Measurements from ENCODE around the gene C3orf33. TPM values are rescaled to one million over a fixed set of nuclear protein-coding genes. Genes with fewer than 3 reads are reported as not detected.

The C3orf33 gene
- total and polyA plus RNA-seq, 2 of the 13 experiments (the other 11 are each of a cell fraction or from before 2014, with no cell fraction given), result 9.2 to 12.6 TPM

DNA sequence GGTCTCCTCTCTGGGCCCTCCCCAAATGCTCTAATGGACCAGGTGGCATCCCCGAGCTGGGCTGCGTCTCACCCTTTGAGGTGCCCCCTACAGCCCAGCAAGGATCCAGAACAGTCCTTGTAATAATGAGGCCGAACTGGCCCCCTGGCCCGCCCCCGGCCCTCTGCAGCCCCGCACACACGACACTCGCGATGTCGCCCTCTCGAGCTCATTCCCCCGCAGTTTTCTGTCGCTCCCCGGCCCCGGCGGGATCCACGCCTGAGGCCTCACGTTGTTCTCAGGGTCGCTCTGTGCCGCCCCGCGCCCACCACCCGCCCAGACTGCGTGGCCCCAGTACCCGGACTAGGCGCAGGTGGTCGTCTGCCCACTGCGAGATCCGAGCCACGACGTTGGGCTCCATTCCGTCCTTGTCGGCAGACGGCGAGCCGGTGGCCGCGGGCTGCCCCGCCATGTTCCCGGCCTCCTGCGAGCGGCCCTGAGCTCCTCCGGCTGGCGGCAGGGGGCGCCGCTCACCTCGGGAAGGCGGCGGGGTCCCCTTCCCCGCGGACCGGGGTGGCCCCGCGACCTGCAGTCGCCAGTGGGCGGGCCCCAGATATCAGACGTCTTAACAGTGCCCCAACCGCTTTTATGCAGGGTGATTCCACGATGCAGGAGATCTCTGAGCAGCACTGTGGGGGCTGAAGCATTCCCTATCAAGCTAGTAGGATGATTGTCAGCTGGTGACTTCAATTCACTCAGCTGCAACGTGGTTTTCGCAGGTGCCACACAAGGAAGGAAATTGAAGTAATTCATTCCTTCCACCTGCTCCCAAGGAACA lies at the start of gene C3orf33 (continued):
- TF ChIP-seq ZNF496 (CRISPR knock-in tag; IDR thresholded peaks at IDR 0.05; ENCODE audit: insufficient replicate concordance), result no peak
- no peak for TF ChIP-seq ZNF296 (CRISPR knock-in tag; conservative IDR thresholded peaks at IDR 0.05)
- peak; percentile 51; the same call in 1 of the 2 replicates for TF ChIP-seq RXRB (CRISPR knock-in tag; IDR thresholded peaks at IDR 0.05; ENCODE audit: borderline replicate concordance)
- TF ChIP-seq, protein P1, sequence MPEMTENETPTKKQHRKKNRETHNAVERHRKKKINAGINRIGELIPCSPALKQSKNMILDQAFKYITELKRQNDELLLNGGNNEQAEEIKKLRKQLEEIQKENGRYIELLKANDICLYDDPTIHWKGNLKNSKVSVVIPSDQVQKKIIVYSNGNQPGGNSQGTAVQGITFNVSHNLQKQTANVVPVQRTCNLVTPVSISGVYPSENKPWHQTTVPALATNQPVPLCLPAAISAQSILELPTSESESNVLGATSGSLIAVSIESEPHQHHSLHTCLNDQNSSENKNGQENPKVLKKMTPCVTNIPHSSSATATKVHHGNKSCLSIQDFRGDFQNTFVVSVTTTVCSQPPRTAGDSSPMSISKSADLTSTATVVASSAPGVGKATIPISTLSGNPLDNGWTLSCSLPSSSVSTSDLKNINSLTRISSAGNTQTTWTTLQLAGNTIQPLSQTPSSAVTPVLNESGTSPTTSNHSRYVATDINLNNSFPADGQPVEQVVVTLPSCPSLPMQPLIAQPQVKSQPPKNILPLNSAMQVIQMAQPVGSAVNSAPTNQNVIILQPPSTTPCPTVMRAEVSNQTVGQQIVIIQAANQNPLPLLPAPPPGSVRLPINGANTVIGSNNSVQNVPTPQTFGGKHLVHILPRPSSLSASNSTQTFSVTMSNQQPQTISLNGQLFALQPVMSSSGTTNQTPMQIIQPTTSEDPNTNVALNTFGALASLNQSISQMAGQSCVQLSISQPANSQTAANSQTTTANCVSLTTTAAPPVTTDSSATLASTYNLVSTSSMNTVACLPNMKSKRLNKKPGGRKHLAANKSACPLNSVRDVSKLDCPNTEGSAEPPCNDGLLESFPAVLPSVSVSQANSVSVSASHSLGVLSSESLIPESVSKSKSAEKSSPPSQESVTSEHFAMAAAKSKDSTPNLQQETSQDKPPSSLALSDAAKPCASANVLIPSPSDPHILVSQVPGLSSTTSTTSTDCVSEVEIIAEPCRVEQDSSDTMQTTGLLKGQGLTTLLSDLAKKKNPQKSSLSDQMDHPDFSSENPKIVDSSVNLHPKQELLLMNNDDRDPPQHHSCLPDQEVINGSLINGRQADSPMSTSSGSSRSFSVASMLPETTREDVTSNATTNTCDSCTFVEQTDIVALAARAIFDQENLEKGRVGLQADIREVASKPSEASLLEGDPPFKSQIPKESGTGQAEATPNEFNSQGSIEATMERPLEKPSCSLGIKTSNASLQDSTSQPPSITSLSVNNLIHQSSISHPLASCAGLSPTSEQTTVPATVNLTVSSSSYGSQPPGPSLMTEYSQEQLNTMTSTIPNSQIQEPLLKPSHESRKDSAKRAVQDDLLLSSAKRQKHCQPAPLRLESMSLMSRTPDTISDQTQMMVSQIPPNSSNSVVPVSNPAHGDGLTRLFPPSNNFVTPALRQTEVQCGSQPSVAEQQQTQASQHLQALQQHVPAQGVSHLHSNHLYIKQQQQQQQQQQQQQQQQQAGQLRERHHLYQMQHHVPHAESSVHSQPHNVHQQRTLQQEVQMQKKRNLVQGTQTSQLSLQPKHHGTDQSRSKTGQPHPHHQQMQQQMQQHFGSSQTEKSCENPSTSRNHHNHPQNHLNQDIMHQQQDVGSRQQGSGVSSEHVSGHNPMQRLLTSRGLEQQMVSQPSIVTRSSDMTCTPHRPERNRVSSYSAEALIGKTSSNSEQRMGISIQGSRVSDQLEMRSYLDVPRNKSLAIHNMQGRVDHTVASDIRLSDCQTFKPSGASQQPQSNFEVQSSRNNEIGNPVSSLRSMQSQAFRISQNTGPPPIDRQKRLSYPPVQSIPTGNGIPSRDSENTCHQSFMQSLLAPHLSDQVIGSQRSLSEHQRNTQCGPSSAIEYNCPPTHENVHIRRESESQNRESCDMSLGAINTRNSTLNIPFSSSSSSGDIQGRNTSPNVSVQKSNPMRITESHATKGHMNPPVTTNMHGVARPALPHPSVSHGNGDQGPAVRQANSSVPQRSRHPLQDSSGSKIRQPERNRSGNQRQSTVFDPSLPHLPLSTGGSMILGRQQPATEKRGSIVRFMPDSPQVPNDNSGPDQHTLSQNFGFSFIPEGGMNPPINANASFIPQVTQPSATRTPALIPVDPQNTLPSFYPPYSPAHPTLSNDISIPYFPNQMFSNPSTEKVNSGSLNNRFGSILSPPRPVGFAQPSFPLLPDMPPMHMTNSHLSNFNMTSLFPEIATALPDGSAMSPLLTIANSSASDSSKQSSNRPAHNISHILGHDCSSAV (CRISPR knock-in tag; IDR thresholded peaks at IDR 0.05; ENCODE audit: borderline replicate concordance), result no peak
- TF ChIP-seq, protein P2, sequence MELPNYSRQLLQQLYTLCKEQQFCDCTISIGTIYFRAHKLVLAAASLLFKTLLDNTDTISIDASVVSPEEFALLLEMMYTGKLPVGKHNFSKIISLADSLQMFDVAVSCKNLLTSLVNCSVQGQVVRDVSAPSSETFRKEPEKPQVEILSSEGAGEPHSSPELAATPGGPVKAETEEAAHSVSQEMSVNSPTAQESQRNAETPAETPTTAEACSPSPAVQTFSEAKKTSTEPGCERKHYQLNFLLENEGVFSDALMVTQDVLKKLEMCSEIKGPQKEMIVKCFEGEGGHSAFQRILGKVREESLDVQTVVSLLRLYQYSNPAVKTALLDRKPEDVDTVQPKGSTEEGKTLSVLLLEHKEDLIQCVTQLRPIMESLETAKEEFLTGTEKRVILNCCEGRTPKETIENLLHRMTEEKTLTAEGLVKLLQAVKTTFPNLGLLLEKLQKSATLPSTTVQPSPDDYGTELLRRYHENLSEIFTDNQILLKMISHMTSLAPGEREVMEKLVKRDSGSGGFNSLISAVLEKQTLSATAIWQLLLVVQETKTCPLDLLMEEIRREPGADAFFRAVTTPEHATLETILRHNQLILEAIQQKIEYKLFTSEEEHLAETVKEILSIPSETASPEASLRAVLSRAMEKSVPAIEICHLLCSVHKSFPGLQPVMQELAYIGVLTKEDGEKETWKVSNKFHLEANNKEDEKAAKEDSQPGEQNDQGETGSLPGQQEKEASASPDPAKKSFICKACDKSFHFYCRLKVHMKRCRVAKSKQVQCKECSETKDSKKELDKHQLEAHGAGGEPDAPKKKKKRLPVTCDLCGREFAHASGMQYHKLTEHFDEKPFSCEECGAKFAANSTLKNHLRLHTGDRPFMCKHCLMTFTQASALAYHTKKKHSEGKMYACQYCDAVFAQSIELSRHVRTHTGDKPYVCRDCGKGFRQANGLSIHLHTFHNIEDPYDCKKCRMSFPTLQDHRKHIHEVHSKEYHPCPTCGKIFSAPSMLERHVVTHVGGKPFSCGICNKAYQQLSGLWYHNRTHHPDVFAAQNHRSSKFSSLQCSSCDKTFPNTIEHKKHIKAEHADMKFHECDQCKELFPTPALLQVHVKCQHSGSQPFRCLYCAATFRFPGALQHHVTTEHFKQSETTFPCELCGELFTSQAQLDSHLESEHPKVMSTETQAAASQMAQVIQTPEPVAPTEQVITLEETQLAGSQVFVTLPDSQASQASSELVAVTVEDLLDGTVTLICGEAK (IDR thresholded peaks at IDR 0.05), result no peak
- TF ChIP-seq, protein P2 (CRISPR knock-in tag; IDR thresholded peaks at IDR 0.05), result 0 out of 2 replicates have a peak, but pooled peaks have one; percentile 33
- no peak for TF ChIP-seq TAF15 (IDR thresholded peaks at IDR 0.05; ENCODE audit: low read depth, low read length, poor library complexity, severe bottlenecking)
- TF ChIP-seq ADNP (CRISPR knock-in tag; IDR thresholded peaks at IDR 0.05), result no peak; the same call in 1 of the 2 replicates
- TF ChIP-seq ELF4 (CRISPR knock-in tag; IDR thresholded peaks at IDR 0.05; ENCODE audit: borderline replicate concordance), result no peak
- TF ChIP-seq ZFX (CRISPR knock-in tag; IDR thresholded peaks at IDR 0.05; ENCODE audit: low read depth), result peak; percentile 95

All from HepG2 (cell line).